Esophagus muscularis mucosa (tissue), 3 donors: ENCODE data around the gene CDC16.

Source experiments
- CTCF ChIP-seq, 3 experiments: fragments of 200-600 bp in 2 of 3; fragments of 450-650 bp in 1 of 3; sonication (generic) in 2 of 3; IDR thresholded peaks; one replicate each; pipeline ENCODE4 v1.5.1; 2017 to 2019; ENCODE audit warnings: antibody characterized with exemption in 3 of 3, mild to moderate bottlenecking in 2 of 3, moderate library complexity in 1 of 3
- POLR2A ChIP-seq: fragments of 450-650 bp; IDR thresholded peaks from one replicate; pipeline ENCODE4 v1.6.1; 2017; ENCODE audit warnings: antibody characterized with exemption, moderate library complexity, mild to moderate bottlenecking, low read depth
- POLR2AphosphoS5 ChIP-seq, 2 donors: sonication (generic); formaldehyde crosslinking; IDR thresholded peaks; one replicate each; pipeline ENCODE4 v1.6.1; 2017; ENCODE audit warnings: antibody characterized with exemption in 2 of 2

- TF ChIP-seq POLR2A (no peak), CTCF (IDR thresholded peaks at IDR 0.05) (no peak), POLR2AphosphoS5 (IDR thresholded peaks at IDR 0.05) (no peak)
Measured at GRCh38 chr13:114203536-114203935, 31.2 kb upstream of the CDC16 start.
